ENCODE data around the gene TBX15.
"Not testable (repeated sequence)": the region's sequence is repeated elsewhere in the genome, so short reads cannot be mapped to it uniquely, and the experiment has no call there.

The TBX15 gene

DNA sequence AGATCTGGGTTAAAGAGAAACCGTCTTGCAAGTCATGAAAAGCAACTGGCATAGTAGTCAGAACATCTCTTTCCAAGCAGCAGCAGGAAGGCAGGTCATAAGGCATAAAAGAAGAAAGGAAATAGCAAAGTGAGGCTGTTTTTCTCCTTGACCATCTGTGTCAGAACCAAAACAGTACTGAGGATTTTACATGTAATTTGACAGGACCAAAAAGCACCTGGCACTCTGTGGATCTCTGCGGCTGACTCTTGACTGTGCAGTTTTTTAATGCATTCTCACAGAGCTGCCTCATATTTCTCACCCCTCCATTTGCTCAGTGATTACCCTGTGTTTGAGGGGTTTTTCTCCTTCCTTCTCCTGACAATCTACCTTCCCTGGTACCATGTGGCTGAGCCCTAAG is 17.7 kb downstream of the TBX15 start:
- Histone ChIP-seq H3K4me3 (no peak overlapping the region), H3K27ac (no peak overlapping the region)

DNA sequence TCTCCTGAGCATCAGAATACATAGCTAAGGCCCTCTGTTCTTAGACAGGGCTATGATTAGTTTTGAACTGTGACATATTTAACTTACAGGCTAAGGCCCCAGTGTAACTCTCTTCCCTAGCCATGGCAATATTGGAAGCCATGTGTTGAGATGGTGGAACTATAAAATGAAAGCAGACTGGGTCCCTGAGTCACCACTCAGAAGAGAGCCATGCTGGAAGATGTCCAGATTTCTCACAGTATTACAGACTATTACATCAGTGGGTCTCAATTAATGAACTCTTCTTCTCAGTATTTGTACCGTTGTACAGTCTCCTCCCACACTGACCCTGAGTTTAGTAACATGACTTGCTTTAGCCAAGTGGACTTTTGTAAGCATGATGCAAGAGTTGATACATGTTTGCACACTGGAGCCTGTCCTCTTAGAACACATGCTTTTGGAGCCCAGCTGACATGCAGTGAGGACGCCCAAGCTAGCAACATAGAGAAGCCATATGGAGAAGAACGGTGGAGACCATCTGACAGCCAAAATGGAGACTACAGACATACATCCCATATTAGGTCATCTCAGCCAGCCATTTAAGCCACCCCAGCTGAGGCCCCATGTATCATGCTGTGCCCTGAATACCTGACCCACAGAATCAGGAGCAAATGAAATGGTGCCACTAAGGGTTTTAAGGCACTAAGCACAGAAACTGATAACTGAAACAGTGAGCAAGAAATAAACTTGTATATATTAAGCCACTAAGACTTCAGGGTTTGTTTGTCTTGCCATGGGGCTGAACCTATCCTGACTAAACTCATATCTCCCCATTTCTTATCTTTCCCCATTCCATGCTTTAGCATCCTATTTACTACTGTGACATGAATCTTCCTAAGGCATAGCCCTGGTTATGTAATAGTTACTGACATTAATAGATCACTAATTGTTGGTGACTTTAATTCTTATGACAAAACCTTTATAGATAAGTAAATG is 24.4 kb downstream of the TBX15 start:
- H3K4me3 ChIP-seq: no peak overlapping the region
- no peak overlapping the region for H3K27ac ChIP-seq

DNA sequence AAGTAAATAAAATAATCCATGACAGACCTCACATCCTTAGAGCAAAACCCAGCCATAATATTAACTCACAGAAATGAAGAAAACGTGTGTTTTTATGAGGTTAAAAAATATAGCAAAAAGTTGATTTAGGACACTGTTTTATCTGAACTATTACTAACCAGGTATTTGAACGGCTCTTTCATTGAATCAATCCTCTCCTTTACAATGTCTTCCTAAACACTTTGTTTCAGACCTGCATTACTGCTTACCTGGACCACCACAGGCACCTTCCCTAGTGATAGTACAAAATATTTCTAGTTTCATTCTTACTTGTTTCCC is 25.0 kb downstream of the TBX15 start:
- Histone ChIP-seq H3K4me3 (no peak overlapping the region), H3K27ac (no peak overlapping the region)

DNA sequence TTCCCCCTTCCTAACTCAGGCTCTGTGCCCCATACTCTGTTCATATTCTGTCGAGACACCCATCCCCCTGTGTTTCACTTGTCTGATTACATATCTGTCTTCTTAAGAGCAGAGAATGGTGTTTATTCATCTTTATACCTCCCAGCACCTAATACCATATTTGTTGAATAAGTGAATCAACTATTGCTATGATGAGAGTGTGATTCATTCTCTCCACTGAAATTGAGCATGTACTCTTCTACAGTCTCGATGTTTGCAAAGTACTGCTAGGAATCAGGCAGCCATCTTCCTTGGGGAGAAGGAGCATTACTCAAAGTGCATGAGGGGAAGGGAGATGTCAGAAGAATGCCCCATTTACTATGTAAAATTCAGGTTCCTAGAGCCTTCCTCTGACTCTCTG is 27.0 kb downstream of the TBX15 start:
- Histone ChIP-seq H3K4me3 (no peak overlapping the region), H3K27ac (no peak overlapping the region)

DNA sequence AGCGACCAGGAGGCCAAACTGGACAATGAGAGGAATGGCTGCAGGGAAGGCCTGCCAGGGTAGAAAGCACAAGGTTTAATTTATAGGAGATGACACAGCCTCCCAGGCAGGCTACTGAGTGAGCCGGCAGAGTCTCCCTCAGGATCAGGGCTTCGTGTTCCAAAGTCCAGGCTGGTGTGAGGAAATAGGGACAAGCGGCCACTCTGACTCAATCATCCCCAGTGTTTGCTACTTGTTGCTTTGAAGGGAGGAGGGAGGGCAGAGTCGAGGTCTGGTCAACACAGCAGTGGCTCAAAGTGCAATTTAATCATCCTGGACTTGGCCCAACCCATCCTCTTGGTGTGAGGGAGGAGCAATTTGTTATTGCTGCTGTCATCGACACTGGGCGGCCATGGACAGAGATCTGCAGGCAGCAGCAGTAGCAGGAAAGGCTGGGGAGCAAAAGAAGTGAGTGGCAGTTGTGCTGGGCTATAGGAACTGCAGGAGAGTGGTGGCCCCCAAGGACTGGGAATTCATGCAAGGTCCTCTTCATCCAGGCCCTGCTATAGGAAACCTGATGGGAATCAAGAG is 27.5 kb downstream of the TBX15 start:
- Histone ChIP-seq H3K27ac (peak overlapping the region in 1 of 21 experiments; percentile 19), H3K4me3 (no peak overlapping the region)

DNA sequence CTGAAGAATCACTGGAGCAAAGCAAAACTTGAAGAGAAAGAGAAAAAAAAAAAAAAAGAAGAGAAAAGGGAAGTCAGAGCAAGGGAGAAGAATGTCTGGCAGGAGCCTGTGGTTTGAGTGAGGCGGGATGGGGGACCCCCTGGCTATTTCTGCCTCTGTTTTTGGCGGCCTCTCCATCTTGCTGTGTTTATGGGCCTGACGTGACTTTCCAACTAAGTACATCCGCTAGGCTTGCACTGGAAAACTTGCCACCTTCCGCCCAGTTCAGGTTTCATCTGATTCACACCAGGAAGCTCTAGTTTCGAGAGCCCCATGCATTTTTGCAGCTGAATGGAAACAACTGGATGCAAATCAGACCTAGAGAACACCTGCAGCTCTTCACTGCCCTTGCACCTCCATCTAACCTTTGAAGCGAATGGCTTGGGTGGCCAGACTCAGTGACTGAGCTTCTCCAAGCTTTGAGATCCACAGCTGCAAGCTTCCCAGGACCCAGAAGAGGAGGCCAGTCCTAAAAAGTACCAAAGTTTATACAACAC is 28.0 kb downstream of the TBX15 start:
- Histone ChIP-seq H3K27ac (no peak overlapping the region), H3K4me3 (no peak overlapping the region)

DNA sequence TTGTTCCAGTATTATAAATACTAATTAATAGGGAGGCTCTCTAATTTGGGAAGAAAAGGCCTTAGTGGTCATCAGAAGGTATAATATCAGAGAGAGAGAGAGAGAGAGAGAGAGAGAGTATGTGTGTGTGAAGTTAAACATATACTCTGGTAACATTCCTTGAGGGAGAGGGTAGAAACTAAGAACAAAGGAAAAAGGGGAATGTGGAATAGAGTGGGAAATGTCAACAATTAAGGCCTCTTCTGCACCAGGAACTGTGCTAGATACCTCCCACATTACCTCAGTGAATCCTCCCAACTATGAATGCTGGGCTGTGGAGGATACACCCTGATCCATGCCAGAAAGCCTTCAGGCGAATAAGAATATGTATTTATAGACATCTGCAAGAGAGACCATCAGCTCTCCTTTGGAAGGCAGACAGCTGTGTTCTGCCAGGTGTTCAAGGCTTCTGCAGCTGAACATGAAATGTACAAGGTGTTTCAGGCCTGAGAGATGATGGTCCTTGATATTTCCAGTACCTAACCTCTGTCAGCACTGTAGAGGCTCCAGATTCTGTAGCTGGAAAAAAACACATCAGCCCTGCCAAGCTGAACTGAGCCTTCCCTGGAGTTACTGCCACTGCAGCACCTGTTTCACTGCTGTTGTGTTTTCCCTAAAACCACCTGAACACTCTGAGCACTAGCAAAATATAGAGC is 29.1 kb downstream of the TBX15 start:
- Histone ChIP-seq H3K4me3 (no peak overlapping the region), H3K27ac (no peak overlapping the region)

DNA sequence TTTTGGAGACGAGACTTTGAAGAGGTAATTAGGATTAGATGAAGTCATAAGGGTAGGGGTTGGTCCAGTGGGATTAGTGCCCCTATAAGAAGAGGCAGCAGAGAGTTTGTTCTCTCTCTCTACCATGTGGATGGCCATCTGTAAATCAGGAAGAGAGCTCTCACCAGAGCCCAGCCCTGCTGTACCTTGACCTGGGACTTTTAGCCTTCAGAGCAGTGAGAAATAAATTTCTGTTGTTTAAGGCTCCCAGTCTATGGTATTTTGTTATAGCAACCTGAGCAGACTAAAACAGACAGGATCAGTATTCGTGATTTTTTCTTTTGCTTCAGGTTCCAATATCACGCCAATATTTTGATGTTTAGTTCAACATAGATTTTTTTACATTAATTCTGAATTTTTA is 30.0 kb downstream of the TBX15 start:
- no peak overlapping the region for H3K27ac ChIP-seq
- H3K4me3 ChIP-seq: no peak overlapping the region

DNA sequence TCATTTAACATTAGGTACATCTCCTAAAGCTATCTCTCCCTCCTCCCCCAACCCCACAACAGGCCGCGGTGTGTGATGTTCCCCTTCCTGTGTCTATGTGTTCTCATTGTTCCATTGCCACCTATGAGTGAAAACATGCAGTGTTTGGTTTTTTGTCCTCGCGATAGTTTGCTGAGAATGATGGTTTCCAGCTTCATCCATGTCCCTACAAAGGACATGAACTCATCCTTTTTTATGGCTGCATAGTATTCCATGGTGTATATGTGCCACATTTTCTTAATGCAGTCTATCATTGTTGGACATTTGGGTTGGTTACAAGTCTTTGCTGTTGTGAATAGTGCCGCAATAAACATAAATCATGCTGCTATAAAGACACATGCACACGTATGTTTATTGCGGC is 30.6 kb downstream of the TBX15 start:
- H3K27ac ChIP-seq, H3K4me3 ChIP-seq: not testable (repeated sequence)

DNA sequence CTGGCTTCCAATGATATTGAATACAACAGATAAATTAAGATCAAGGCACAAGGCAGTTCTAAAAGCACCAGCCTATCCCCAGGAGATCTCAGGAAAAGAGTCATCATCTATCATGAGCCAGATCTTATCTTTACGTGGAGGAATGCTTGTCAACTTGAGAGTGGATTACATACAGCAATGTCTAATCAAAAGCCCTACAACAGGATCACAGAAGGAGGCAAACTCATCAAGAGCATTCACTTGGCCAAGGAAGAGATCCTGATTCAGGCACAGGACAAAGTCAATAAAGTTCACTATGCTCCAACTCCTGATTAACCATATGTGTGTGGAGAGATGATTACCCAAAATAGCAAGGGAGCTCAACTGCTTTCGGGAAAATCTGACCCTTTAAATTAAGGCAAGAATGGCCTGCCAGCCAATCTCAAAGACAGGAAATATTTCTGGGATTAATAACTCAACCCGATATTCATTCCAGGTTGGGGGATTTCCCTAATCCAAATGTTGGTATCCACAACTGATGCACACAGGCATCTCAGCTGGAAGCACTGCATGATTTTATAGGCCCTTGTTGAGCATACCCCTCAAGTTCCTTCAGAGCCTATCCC is 33.7 kb downstream of the TBX15 start:
- H3K4me3 ChIP-seq: no peak overlapping the region
- no peak overlapping the region for H3K27ac ChIP-seq

DNA sequence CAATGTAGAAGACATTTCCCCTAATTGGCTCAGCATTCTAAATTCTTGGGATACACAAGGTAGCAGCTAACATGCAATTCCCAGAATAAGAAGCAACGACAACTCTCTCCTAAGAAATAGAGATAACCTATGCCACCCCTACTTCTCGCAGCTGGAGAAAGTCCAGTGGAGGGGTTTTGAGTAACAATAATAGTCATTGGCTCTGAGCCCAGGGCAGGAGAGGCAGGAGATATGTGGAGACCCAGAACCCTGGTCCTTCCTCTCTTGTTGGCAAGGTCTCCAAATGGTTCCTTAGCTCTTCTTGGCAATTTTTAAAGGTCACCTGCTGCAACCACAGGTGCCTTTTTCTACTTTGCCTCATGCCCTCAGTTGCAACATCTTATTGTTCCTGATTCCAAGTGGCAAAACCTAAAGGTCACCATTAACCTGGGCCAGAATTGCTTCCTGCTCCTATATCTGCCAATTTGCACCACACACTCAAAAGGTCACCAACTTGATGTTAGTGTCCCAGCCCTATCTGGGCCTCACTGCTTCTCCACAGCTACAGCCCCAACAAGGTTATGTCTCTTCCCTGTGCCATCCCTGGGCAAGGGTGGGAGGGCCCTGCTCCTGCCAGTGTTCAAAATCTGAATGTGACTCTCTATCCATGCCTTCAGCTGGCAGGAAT is 36.7 kb downstream of the TBX15 start:
- Histone ChIP-seq H3K4me3 (no peak overlapping the region), H3K27ac (no peak overlapping the region)

DNA sequence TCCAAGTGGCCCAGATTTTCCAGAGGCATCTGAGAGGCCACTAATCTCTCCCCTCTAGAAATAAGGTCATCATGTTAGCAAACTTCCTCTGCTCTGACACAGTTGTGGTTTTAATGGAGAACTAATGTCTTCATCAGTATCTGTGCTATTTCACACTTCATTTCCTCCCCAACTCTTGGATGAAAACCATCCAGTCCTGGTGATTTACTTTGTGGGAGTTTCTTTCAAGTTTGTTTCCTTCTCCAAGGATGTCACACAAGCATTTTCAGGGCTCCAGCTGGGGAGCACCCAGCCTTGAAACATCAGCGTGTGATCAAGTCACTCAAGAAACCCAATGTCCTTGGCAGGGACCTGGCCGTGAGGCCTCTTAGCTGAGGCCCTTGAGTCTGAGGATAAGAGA is 38.8 kb downstream of the TBX15 start:
- no peak overlapping the region for H3K4me3 ChIP-seq
- peak overlapping the region in 1 of 21 experiments; percentile 34 for H3K27ac ChIP-seq

DNA sequence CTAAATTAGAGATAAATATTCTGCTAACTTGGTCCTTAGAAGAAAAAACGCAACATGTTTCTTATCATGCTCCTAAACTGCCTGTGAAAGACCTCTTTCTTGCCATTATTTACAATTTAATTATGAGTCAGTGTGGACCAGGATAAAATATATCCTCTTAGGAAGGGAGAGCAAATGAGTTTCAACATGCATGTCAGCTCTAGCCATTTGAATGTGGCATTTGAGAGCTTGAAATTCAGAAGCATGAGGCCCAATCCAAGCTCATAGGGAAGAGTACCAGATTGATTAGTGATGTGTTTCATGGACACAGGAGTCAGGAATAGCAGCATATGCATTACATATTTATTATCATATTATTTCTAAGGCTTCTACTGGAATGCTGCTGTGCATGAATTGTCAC is 39.3 kb downstream of the TBX15 start:
- Histone ChIP-seq H3K27ac (no peak overlapping the region), H3K4me3 (no peak overlapping the region)

DNA sequence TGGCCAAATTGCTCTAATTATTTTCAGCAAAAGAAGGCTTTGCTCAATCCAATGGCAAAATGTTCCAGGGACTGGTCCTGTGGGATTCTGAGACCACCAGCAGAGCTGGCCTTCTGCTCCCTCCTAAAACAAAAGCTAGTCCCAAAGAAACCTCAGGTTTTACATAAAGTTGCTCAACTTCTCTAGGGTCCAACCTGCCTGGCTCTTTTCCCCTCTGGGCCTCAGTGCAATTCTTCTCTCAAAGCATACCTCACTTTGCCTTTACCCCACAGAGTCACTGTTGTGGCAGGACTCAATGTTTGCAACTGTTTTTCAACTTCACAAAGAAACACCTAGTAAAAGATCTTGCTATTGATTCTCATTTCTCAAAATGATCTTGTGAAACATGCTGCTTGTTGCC is 39.8 kb downstream of the TBX15 start:
- Histone ChIP-seq H3K4me3 (no peak overlapping the region), H3K27ac (no peak overlapping the region)

DNA sequence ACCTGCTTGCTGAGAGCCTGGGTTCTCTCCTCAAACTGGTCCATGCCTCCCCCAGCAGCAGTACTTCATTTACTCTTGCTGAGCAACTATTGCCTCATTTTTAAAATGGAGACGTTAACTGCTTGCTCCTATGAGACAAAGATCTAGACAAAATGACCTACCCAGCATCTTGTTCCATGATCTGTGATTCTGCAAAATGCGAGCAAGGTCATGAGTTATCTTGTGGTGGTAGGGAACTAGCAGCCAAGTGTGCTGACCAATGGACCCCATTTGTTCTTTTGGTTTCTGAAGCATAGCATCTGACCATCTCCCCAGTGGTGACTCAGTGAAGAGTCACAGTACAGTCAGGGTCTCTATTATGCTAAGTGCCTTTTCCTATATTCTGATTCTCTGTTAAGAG is 40.4 kb downstream of the TBX15 start:
- H3K27ac ChIP-seq: no peak overlapping the region

DNA sequence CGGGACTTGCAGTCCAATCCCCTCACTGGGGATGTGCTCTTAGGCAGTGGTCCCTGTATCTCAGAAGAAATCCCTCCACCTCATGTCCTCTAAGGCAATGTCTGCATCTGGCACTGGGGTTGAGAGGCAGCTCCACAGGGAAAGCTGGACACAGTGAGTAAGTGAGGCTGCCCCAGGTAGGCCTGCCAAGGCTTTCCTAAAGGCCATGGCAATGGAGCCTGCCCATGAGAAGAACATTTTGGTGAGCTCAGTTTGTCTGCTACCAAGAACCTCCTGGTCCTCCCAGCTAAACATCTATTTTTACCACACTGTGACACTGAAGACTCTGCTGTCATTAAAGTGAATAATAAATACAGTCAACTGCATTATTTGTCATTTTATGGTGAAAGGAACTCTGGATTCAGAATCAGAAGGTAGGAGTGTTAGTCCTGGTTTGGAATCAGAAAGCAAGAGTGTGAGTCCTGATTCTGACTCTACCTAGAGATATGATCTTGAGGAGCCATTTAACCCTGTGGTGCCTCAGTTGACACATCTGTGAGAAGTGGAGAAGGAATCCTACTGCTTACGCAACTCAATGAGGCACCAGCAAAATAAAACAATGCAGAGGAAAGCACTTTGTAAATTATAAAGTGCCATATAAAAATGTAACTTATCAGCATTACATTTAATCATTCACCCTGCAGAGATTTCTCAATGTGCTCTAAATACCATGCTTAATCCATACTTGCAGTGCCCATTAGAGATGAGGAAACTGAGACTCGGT is 41.0 kb downstream of the TBX15 start:
- Histone ChIP-seq H3K27ac (no peak overlapping the region), H3K4me3 (no peak overlapping the region)

More for the DNA sequence above, 40.4 kb downstream of the TBX15 start:
- H3K4me3 ChIP-seq: no peak overlapping the region

DNA sequence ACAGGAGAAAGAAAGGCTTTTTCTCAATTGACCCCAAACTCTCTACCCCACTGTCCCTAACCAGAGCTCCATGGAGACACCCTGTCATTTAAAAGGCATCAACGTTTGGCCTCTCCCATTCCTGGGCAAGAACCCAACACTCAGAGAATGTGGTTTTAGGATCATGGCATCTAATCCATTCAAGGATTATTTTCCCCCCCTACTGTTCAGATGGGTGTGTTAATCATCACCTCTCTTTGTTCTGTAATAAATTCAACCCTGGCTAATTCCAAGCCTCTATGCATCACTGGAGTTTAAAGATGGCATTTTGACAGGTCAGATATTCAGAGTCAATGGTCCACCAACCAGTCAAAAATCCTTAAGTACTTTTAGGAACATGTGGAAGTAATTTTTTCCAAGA is 42.7 kb downstream of the TBX15 start:
- no peak overlapping the region for H3K27ac ChIP-seq
- H3K4me3 ChIP-seq: no peak overlapping the region

DNA sequence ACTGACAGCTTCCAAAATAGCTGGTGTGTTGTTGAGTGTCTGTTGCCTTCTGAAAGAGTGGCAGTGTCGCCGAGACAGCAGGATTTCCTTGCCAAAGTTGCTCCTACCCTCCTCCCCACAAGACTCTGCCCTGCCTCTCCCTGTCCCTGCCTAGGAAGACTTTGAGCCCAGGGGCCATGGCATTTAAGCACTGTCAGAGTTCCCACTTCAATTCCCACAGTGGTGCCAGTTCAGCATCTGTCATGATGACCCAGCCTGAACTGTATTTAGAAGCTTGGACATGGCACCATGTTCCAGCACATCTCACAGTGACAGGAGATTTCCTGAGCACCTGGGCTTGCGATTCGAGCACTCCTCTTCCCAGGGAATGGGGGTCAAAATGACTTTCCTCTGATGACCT is 43.6 kb downstream of the TBX15 start:
- Histone ChIP-seq H3K27ac (no peak overlapping the region), H3K4me3 (no peak overlapping the region)

DNA sequence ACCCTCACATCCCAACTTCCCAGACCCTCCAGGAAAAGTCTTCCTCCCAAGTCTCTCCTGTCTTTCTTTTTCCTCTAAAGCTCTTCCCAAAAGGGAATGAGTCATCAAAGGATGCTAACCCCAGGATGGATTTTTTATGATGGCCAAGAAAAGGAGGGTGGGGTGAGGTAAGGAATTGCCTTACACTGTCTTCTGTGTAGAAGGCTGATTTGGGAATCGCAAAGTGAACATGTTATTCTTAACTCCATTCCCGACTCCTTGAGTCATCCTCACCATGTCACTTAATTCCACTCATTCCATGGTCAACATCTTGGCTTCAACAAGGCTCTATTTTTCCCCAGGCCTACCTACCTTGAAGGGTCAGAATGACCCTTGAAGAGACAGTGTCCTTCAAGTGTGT is 44.0 kb downstream of the TBX15 start:
- H3K4me3 ChIP-seq: no peak overlapping the region
- H3K27ac ChIP-seq: no peak overlapping the region

Measured in skin epidermis (tissue), 12 donors.